ENCODE results near the gene FTO. TPM values are rescaled to one million over a fixed set of nuclear protein-coding genes. Genes with fewer than 3 reads are reported as not detected.

FTO gene
- total and polyA plus RNA-seq, 2 of the 8 experiments (the other 6 are each of a cell fraction or from before 2014, with no cell fraction given), result 34.5 to 59.8 TPM

- Histone ChIP-seq H3K4me2 (ENCODE audit: insufficient read depth in 1 of 2, low read depth in 2 of 2, low read length in 2 of 2) (no peak overlapping the region), H3K4me3 (ENCODE audit: extremely low read depth in 1 of 4, insufficient read depth in 2 of 4, low read depth in 3 of 4, low read length in 4 of 4) (no peak overlapping the region), H3K18ac (ENCODE audit: extremely low read depth, low read length) (no peak overlapping the region), H3K14ac (ENCODE audit: insufficient read length) (no peak overlapping the region), H3K27ac (ENCODE audit: low read depth, low read length) (no peak overlapping the region), H2BK20ac (ENCODE audit: low read length) (no peak overlapping the region), H3K9ac (replicated peaks in 1 of 4; ENCODE audit: extremely low read depth in 1 of 4, low read depth in 3 of 4, low read length in 3 of 4) (no peak overlapping the region), H3K4me1 (replicated peaks in 1 of 4; ENCODE audit: control insufficient read depth in 3 of 4, insufficient read depth in 4 of 4, low read length in 3 of 4) (peaks cover 0 to 4% (median 0%) of the 10 kb centered on the region in 4 experiments; a peak in 1 of 7 replicates), H3K23me2 (ENCODE audit: low read depth, low read length) (no peaks in the 10 kb centered on the region), H4K91ac (replicated peaks; ENCODE audit: insufficient read length, low read length) (no peak overlapping the region), H2BK5ac (ENCODE audit: low read depth, low read length) (no peak overlapping the region), H2BK15ac (ENCODE audit: low read length) (no peak overlapping the region), H4K8ac (ENCODE audit: extremely low read depth, insufficient read depth, low read length) (no peak overlapping the region), H3K79me1 (ENCODE audit: low read depth, low read length) (no peaks in the 10 kb centered on the region), H3K79me2 (ENCODE audit: control insufficient read depth in 1 of 2, insufficient read depth in 2 of 2, low read length in 2 of 2) (no peaks in the 10 kb centered on the region), H4K20me1 (replicated peaks in 1 of 2; ENCODE audit: control insufficient read depth in 1 of 2, insufficient read depth in 2 of 2, low read length in 2 of 2) (no peaks in the 10 kb centered on the region), H3K4ac (replicated peaks; ENCODE audit: insufficient read length, low read depth, low read length) (no peak overlapping the region), H4K5ac (ENCODE audit: insufficient read length, low read depth, low read length) (no peak overlapping the region), H3K9me3 (ENCODE audit: insufficient read depth in 2 of 2, low read depth in 1 of 2, low read length in 1 of 2) (no peaks in the 10 kb centered on the region), H3K56ac (replicated peaks; ENCODE audit: insufficient read length, low read depth, low read length) (no peak overlapping the region), H2AFZ (ENCODE audit: low read length) (no peak overlapping the region), H2BK12ac (ENCODE audit: low read depth, low read length) (no peak overlapping the region), H2BK120ac (replicated peaks; ENCODE audit: low read depth, low read length) (no peak overlapping the region), H3K36me3 (ENCODE audit: control insufficient read depth in 2 of 4, insufficient read depth in 4 of 4, low read length in 3 of 4) (no peaks in the 10 kb centered on the region), H2AK5ac (ENCODE audit: low read depth, low read length) (no peak overlapping the region), H3K27me3 (replicated peaks in 1 of 4; ENCODE audit: control insufficient read depth in 3 of 4, extremely low read depth in 1 of 4, insufficient read depth in 3 of 4, low read length in 3 of 4) (no peaks in the 10 kb centered on the region), H3K23ac (ENCODE audit: insufficient read length) (no peak overlapping the region)
- no peak for FAIRE-seq
- 81% methylated on average over 9 of the region's 9 CpGs; no CpG with 5 or more reads in 1 of the 2 experiments for WGBS, 2 experiments (ENCODE audit: extremely low coverage in 1 of 2, insufficient coverage in 1 of 2, insufficient read length in 1 of 2, insufficient replicate concordance in 2 of 2, low coverage in 1 of 2, low lambda C conversion rate in 2 of 2, missing lambda C conversion rate in 1 of 2)
- DNase-seq (ENCODE audit: low read depth in 1 of 2, low spot score in 2 of 2), result no peak
- ChIA-PET POLR2A (ENCODE audit: partially characterized antibody) (no interaction called here), CTCF (ENCODE audit: partially characterized antibody) (interaction anchor here (0.7 to 1.8 kb wide), 6 partner anchors 13 to 1013 kb away, joined by 3 to 4 read pairs (median 3); no protein-coding TSS in a partner anchor)
- TF ChIP-seq EP300 (IDR thresholded peaks at IDR 0.05; ENCODE audit: borderline replicate concordance in 1 of 2, low read depth in 2 of 2, low read length in 2 of 2) (no peak), CBX8 (IDR thresholded peaks at IDR 0.05; ENCODE audit: borderline replicate concordance, low read depth, low read length) (no peak), BCL11A (IDR thresholded peaks at IDR 0.05; ENCODE audit: low read depth in 2 of 2, low read length in 2 of 2) (no peak), POLR2AphosphoS5 (IDR thresholded peaks at IDR 0.05; ENCODE audit: low read depth, low read length) (no peak), SIX5 (IDR thresholded peaks at IDR 0.05; ENCODE audit: low read depth, low read length) (no peak), YY1 (IDR thresholded peaks at IDR 0.05; ENCODE audit: low read depth, low read length) (no peak), RAD21 (IDR thresholded peaks at IDR 0.05 in 1 of 2, conservative IDR thresholded peaks at IDR 0.05 in 1 of 2; ENCODE audit: low read depth in 2 of 2, low read length in 2 of 2) (no peak), TEAD4 (IDR thresholded peaks at IDR 0.05; ENCODE audit: low read depth, low read length) (no peak), SIRT6 (IDR thresholded peaks at IDR 0.05; ENCODE audit: low read length) (no peak), GTF2F1 (IDR thresholded peaks at IDR 0.05; ENCODE audit: borderline replicate concordance, low read depth, low read length) (no peak), EGR1 (IDR thresholded peaks at IDR 0.05; ENCODE audit: borderline replicate concordance, low read depth, low read length) (no peak), HDAC2 (IDR thresholded peaks at IDR 0.05; ENCODE audit: borderline replicate concordance in 1 of 2, low read depth in 2 of 2, low read length in 2 of 2) (no peak)
Observed at GRCh38 chr16:53922807-53923571, 219.0 kb downstream of the FTO start.

Data from H1 (cell line).